Testis (tissue), 3 donors: ENCODE measurements around the gene BTN1A1. TPM values are rescaled to one million over a fixed set of nuclear protein-coding genes. Genes with fewer than 3 reads are reported as not detected.

Experiments
- DNase-seq: peaks from one replicate; pipeline ENCODE4 v3.0.0-alpha.2; 2019
- H3K27ac ChIP-seq, 2 donors: fragments of 200-600 bp; sonication (generic); one replicate each; pipeline ENCODE4 v1.5.1; 2019
- H3K27me3 ChIP-seq: fragments of 200-600 bp; sonication (generic); one replicate; pipeline ENCODE4 v1.5.1; 2019
- H3K36me3 ChIP-seq: fragments of 200-600 bp; sonication (generic); one replicate; pipeline ENCODE4 v1.5.1; 2017; ENCODE audit warnings: low read depth; ENCODE audit errors: missing control alignments
- H3K4me1 ChIP-seq: fragments of 200-600 bp; sonication (generic); one replicate; pipeline ENCODE4 v1.5.1; 2019
- H3K4me3 ChIP-seq, 2 donors: fragments of 200-600 bp; sonication (generic); one replicate each; pipeline ENCODE4 v1.5.1; 2017 to 2019
- H3K9me3 ChIP-seq: fragments of 200-600 bp; sonication (generic); one replicate; pipeline ENCODE4 v1.5.1; 2017
- CTCF ChIP-seq, 3 experiments: fragments of 450-650 bp in 2 of 3; fragments of 200-600 bp in 1 of 3; sonication (generic) in 1 of 3; IDR thresholded peaks; one replicate each; pipeline ENCODE4 v1.5.1; 2016 to 2019; ENCODE audit warnings: antibody characterized with exemption in 3 of 3, mild to moderate bottlenecking in 2 of 3, moderate library complexity in 1 of 3
- POLR2A ChIP-seq: fragments of 450-650 bp; IDR thresholded peaks from one replicate; pipeline ENCODE4 v1.6.1; 2017; ENCODE audit warnings: antibody characterized with exemption, mild to moderate bottlenecking, moderate library complexity
- WGBS, 2 donors: methylation state at CpG; one replicate each; pipeline ENCODE4 v1.1.5; 2018; 5-methylcytosine and 5-hydroxymethylcytosine counted together
- intact Hi-C: fragments of 100-400 bp; cut with DNase I; formaldehyde crosslinking; loops from one replicate; pipeline ENCODE4 v1.15.1; 2023; ENCODE audit warnings: low total_unique reads
- polyA plus RNA-seq: library from polyadenylated mRNA; stranded (reverse); fragments of 350-450 nt; fragmentation: Illumina TruSeq; extraction: RNeasy Lipid Tissue Mini Kit (QIAGEN cat#74804); gene quantifications from one replicate; pipeline ENCODE4 v1.2.3, GENCODE V29; 2014; ENCODE audit warnings: low read depth, low replicate concordance; ENCODE audit not compliant: insufficient read depth
- small RNA-seq, 2 donors: library from RNA; depleted of rRNA; stranded (forward); fragments of <200 nt; gene quantifications; one replicate each; pipeline ENCODE3, GENCODE V24; 2016
- total RNA-seq, 2 donors: library from RNA; depleted of rRNA; stranded (reverse); fragments of >200 nt; gene quantifications; one replicate each; pipeline ENCODE4 v1.2.3, GENCODE V29; 2016

Gene BTN1A1
- total and polyA plus RNA-seq, 3 donors from 2014 or later, result 0.30 to 0.31 (median 0.31) TPM

GRCh38 chr6:26554697-26555504 lies 54.8 kb downstream of the BTN1A1 start:
- WGBS, 2 donors, result 9 to 15% methylated on average over 27 of the region's 27 CpGs
- no peak for DNase-seq
- intact Hi-C loops, result no loop called here

GRCh38 chr6:26555505-26556262 lies 55.6 kb downstream of the BTN1A1 start:
- WGBS, 2 donors, result 34 to 51% methylated on average over 19 of the region's 19 CpGs
- intact Hi-C loops, result no loop called here
- H3K27ac ChIP-seq, result no peak overlapping the region

More at GRCh38 chr6:26554697-26555504, 54.8 kb downstream of the BTN1A1 start:
- Histone ChIP-seq H3K27me3 (no peaks in the 10 kb centered on the region), H3K9me3 (no peaks in the 10 kb centered on the region), H3K27ac (peak overlapping the region; percentile 41 to 90), H3K4me1 (peaks cover 12% of the 10 kb centered on the region), H3K4me3 (peak overlapping the region; percentile 4 to 75), H3K36me3 (no peaks in the 10 kb centered on the region)
- TF ChIP-seq POLR2A (no peak), CTCF (IDR thresholded peaks at IDR 0.05) (no peak)

GRCh38 chr6:26556263-26557070 lies 56.4 kb downstream of the BTN1A1 start:
- H3K4me3 ChIP-seq, result peak overlapping the region in 1 of 2 donors; percentile 75
- no peaks in the 10 kb centered on the region for H3K9me3 ChIP-seq
- TF ChIP-seq CTCF (IDR thresholded peaks at IDR 0.05), result no peak
- TF ChIP-seq POLR2A, result no peak
- peak overlapping the region in 1 of 2 donors; percentile 12 for H3K27ac ChIP-seq
- no peaks in the 10 kb centered on the region for H3K36me3 ChIP-seq
- intact Hi-C loops, result no loop called here
- no peak for DNase-seq
- 18 to 29% methylated on average over 16 of the region's 16 CpGs for WGBS, 2 donors
- H3K27me3 ChIP-seq, result no peaks in the 10 kb centered on the region
- peaks cover 9% of the 10 kb centered on the region for H3K4me1 ChIP-seq

More at GRCh38 chr6:26555505-26556262, 55.6 kb downstream of the BTN1A1 start:
- Histone ChIP-seq H3K9me3 (no peaks in the 10 kb centered on the region), H3K4me3 (peak overlapping the region; percentile 4 to 75), H3K4me1 (peaks cover 9% of the 10 kb centered on the region), H3K27me3 (no peaks in the 10 kb centered on the region), H3K36me3 (no peaks in the 10 kb centered on the region)
- DNase-seq, result no peak
- TF ChIP-seq CTCF (IDR thresholded peaks at IDR 0.05), result no peak
- TF ChIP-seq POLR2A, result no peak

Small RNA genes within 50 kb of the gene (small RNA-seq; reads per million reads assigned to genes)
- gene RNU6-502P, result 0 reads per million in 2 donors

Other genes with a start within 250 kb of the BTN1A1 start
- gene BTN3A2, start 135.1 kb upstream of the BTN1A1 start, total RNA-seq, result 10 to 100 TPM; 20.7 to 21.3 TPM
- gene BTN3A2, start 135.1 kb upstream of the BTN1A1 start, polyA plus RNA-seq, result 25.9 TPM
- gene BTN2A2, start 117.2 kb upstream of the BTN1A1 start, total RNA-seq, result 10 to 100 TPM; 16.7 to 19.6 TPM
- gene BTN2A2, start 117.2 kb upstream of the BTN1A1 start, polyA plus RNA-seq, result 12.0 TPM
- 10 to 100 TPM; 10.6 to 14.7 TPM for gene BTN3A1, start 98.0 kb upstream of the BTN1A1 start, total RNA-seq
- gene BTN3A1, start 98.0 kb upstream of the BTN1A1 start, polyA plus RNA-seq, result 15.9 TPM
- gene BTN3A3, start 59.8 kb upstream of the BTN1A1 start, total RNA-seq, result 1 to 10 TPM; 7.3 to 7.6 TPM
- gene BTN3A3, start 59.8 kb upstream of the BTN1A1 start, polyA plus RNA-seq, result 15.2 TPM
- gene BTN2A1, start 42.3 kb upstream of the BTN1A1 start, total RNA-seq, result 10 to 100 TPM; 26.0 to 27.6 TPM
- gene BTN2A1, start 42.3 kb upstream of the BTN1A1 start, polyA plus RNA-seq, result 27.9 TPM
- gene HMGN4, start 38.1 kb downstream of the BTN1A1 start, total RNA-seq, result 10 to 100 TPM; 69.4 to 74.8 TPM
- gene HMGN4, start 38.1 kb downstream of the BTN1A1 start, polyA plus RNA-seq, result 72.2 TPM
- 10 to 100 TPM; 18.9 to 23.6 TPM for gene ABT1, start 96.7 kb downstream of the BTN1A1 start, total RNA-seq
- gene ABT1, start 96.7 kb downstream of the BTN1A1 start, polyA plus RNA-seq, result 17.0 TPM
- 10 to 100 TPM; 28.9 to 36.5 TPM for gene ZNF322, start 159.4 kb downstream of the BTN1A1 start, total RNA-seq
- gene ZNF322, start 159.4 kb downstream of the BTN1A1 start, polyA plus RNA-seq, result 16.3 TPM